GM21723 (cell line): Measurements from ENCODE around the gene SCLY.

ENCODE experiments used
- ATAC-seq: cut with Tn5 transposase; IDR thresholded peaks from one replicate; pipeline ENCODE4 v1.9.1; 2021; ENCODE audit warnings: mild to moderate bottlenecking, moderate library complexity; ENCODE audit not compliant: unreplicated experiment

The SCLY gene

GRCh38 chr2:238096311-238097011 is 35.7 kb downstream of the SCLY start:
- ATAC-seq, result no peak

GRCh38 chr2:238097201-238097987 is 36.6 kb downstream of the SCLY start:
- no peak for ATAC-seq

- ATAC-seq, result peak; percentile 81
Observed at GRCh38 chr2:238097988-238098871, 37.4 kb downstream of the SCLY start.

- no peak for ATAC-seq
Observed at GRCh38 chr2:238098901-238099713, 38.3 kb downstream of the SCLY start.

GRCh38 chr2:238099714-238100048 is 38.9 kb downstream of the SCLY start:
- no peak for ATAC-seq

- ATAC-seq, result no peak
Observed at GRCh38 chr2:238100049-238100820, 39.4 kb downstream of the SCLY start, which contains the start of gene ESPNL. TSS of gene ESPNL (plus strand) at chr2:238100340. CDS start at chr2:238100420, 80 bp downstream.

GRCh38 chr2:238100821-238101771 is 40.3 kb downstream of the SCLY start:
- ATAC-seq, result no peak

- no peak for ATAC-seq
Observed at GRCh38 chr2:238101891-238102841, 41.4 kb downstream of the SCLY start.

GRCh38 chr2:238102865-238103264 is 42.1 kb downstream of the SCLY start:
- ATAC-seq, result no peak

GRCh38 chr2:238103465-238104225 is 42.8 kb downstream of the SCLY start:
- ATAC-seq, result no peak

GRCh38 chr2:238104226-238104690 is 43.5 kb downstream of the SCLY start:
- ATAC-seq, result no peak

- no peak for ATAC-seq
Observed at GRCh38 chr2:238104691-238105371, 44.0 kb downstream of the SCLY start.

- no peak for ATAC-seq
Observed at GRCh38 chr2:238105506-238106338, 44.9 kb downstream of the SCLY start.

GRCh38 chr2:238106339-238106697 is 45.5 kb downstream of the SCLY start:
- ATAC-seq, result no peak
